ENCODE measurements around the gene BICD1.

Gene BICD1

DNA sequence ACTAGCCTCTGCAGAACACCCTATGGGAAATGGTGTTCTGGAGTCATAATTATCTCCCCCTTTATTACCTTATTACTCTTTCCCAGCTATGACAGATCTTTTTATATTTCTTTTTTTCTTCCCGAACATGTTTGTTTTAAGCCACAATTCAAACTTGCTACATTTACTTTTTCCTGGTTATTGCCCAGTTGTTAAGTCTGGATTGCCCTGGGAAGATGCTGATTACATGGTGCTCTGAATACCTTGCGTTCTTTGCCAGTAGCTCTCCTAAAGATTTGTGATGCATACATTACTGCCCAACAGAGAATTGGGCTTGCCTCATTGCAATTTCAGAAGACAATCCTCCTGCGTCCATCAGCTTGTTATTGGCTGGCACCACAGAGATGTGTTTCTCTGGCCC is 174.5 kb downstream of the BICD1 start:
- DNase-seq (ENCODE audit: low read depth in 2 of 2), result no peak

DNA sequence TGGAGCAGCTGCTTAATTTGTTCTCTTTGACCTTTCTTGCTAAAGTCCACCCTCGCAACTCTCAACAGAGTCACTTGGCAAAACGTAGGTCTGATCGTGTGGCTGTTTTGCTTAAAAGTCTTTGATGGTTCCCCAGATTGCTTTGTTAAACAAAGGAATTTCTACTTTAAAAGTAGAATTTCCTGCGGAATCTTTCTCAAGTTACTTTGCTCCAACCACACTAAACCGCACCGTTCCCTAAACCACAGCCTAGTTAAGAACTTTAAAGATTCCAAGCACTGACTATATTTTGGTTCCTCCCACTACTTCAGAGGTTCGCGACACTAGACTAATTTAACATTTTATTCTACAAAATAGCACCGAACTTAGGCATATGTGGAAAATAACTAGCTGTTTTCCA is 177.9 kb downstream of the BICD1 start:
- DNase-seq (ENCODE audit: low read depth in 2 of 2), result no peak

DNA sequence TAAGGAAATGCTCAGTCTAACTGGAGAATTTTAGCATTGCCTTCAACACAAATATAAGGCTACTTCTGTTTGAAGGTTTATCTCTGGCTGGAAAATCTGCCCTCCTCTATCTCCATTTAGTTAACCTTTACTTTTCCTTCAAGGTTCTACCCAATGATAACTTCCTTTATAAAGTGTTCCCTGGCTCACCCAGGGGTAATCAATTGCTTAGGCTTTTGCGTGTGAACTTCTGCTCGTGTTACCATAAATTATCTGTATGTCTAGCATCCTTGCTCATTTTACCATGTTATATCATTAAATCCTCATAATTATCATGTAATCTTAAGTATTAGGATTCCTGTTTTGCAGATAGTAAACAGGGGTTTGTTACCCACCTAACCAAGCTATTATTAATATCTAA is 178.4 kb downstream of the BICD1 start:
- no peak for DNase-seq (ENCODE audit: low read depth in 2 of 2)

DNA sequence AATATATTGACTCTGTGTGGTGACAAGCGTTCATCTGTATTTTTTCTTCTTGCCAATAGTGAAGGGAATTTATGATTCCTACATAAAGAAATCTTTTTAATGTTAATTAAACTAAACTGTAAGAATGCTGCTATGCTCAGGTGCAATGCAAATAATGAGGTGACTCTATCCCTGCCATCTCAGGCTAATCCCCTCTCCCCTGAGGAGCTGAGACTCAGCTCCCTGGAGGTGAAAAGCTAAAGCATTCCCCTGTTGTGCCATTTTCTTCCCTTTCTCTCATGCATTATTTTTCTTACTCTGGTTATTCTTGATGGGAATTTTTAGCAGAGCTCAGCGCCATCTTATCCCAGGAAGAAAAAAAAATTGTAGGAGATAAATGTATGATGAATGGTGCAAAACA is 178.8 kb downstream of the BICD1 start:
- no peak for DNase-seq (ENCODE audit: low read depth in 2 of 2)

DNA sequence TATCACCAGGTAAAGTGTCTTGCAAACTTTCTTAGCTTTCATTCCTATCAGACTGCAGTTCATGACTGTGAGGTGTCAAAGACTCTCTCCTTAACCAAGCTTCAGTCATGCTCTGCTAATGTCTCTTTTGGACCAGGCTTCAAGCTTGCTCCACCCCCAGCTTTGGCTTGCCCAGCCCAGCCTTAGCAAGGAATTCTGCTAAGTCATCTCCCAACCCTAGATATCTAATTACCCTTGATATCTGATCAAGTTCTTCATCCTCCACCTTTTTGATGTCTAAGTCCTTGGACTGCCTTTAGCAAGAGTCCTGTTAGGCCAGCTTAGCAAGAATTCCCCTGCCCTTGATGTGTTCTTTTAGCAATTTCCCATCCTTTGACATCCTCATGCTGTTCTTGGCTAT is 183.8 kb downstream of the BICD1 start:
- no peak for DNase-seq (ENCODE audit: low read depth in 2 of 2)

DNA sequence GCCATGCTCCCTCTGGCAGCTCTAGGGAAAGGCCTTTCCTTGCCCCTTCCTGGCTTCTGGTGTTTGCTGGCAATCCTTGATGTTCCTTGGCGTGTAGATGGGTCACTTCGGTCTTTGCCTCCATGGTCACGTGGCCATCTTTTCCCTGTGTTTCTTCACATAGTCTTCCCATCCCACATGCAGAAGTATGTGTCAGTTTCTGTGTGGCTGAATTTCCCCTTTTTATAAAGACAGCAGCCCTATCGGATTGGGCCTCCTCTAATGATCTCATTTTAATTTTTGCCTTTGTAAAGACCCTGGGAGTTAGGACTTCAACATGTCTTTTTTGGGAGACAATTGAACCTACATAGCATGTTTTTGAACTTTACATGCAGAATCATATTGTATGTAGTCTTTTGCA is 185.5 kb downstream of the BICD1 start:
- no peak for DNase-seq (ENCODE audit: low read depth in 2 of 2)

DNA sequence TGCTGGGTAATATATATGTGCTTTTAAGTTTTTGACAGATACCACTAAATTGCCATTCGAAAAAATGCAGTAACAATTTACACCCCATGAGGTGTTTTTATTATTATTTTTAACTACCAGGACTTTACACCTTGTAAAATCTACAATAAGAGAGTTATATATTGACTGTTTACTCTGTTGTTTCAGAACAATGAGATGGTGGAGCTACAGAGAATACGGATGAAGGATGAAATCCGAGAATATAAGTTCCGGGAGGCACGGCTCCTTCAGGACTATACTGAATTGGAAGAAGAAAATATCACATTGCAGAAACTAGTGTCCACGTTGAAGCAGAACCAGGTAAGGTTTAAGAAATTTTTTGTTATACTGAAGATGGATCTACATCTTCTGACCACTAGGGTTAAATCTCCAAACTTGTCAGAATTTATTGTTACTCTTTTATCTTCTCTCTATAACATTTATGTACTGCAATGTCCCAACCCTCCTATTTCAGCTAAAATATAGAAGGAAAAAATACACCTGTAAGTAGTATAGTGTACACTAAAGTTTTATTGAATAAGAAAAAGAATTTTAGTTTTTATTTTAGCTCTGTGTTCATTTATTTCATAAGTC is 187.3 kb downstream of the BICD1 start:
- no peak for DNase-seq (ENCODE audit: low read depth in 2 of 2)

DNA sequence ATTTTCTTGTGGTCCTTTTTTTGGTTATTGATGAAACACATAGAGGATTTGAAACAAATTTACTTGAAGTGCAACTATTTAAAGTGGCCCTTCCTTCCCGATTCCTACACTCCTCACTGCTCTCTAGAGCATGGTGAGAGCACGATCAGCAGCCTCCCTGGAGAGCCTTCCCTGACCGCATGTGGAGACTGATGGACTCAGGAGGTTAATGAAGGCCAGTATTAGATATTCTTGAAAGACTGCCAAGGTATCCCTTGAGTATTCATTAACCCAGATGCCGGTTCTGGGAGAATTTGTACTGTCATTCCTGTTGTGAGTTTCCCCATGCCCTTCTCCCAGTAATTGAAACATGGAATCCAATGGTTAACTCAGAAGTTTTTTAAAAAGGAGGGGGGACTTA is 189.9 kb downstream of the BICD1 start:
- no peak for DNase-seq (ENCODE audit: low read depth in 2 of 2)

DNA sequence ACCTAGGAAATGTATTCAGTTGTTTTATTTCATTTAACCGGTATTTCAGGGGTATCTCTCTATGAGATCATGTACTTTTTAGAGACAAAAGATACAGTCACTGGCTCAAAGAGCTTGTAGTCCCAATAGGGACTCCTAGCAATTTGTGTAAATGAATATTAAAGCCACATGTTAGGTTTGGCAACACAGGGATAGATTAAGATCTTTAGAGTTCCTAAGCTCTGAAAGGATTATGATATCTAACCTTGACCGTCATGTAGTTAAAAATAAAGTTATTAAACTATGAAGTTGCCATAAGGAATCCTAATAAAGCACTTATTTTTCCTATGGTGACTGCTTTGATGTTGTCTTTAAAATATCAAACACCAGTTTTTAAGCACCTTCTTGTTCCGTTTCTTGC is 192.3 kb downstream of the BICD1 start:
- DNase-seq (ENCODE audit: low read depth in 2 of 2), result no peak

DNA sequence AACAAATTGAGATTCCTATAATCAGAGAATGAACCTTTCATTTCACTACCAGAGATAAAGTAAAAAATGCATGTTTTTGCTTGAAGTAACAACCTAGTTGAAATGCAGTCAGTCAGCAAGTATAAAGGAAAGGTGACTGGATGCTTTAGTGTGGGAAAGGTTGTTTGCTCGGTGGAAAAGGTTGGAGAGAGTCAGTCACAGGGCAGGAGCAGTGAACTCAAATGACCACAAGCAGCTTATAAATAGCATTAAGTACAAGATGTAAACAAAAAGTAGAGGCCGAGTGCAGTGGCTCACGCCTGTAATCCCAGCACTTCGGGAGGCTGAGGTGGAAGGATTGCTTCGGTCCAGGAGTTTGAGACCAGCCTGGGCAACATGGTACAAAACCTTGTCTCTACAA is 194.6 kb downstream of the BICD1 start:
- DNase-seq (ENCODE audit: low read depth in 2 of 2), result no peak

DNA sequence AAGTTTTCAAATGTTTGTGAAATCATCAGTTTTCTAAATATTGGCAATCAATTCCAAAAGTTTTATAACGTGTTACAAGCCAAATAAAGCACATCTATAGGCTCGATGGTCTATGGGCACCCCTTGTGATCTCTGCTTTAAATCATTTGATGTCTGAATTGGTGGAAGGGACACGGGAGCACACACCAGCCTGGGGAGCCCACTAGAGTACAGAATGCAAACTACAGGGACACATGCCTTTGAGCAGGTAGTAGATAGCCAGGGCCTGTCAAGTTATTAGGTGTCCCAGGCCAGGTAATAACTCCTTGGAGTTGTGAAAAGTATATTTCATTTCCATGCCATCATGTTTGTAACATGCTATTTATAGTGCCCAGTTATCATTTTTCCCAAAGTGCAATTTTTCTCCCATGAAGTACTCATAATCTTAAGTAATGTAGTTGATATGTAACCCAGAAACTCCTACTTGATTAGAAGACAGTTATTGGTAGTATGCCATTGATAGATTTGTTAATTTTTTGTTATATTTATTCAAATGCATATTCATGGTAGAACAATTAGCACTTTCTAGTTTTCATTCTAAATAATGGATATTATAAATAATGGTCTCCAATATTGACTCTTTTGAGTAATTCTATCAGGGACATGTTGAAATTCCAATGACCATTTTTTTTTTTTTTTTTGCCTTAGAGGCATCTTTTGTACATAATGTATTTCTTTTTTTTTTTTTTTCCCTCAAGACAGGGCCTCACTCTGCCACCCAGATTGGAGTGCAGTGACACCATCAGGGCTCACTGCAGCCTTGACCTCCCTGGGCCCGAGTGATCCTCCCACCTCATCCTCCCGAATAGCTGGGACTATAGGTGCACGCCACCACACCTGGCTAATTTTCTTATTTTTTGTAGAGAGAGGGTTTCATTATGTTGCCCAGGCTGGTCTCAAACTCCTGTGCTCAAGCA is 195.8 kb downstream of the BICD1 start:
- no peak for DNase-seq (ENCODE audit: low read depth in 2 of 2)

DNA sequence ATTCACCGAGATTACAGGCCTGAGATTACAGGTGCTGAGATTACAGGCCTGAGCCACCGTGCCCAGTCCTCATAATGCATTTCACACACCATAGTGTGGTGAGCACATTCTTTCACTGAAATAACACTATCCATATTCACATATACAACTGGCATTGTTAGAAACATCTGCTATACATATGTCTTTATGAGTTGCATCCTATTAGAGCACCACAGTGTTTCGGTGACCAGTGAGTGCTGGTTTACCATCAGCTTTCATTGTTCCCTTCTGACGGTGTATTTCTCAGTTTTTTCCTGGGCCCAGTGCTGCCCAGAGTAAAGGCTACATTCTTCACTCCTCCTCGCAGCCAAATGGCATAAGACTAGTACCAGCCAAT is 196.5 kb downstream of the BICD1 start:
- no peak for DNase-seq (ENCODE audit: low read depth in 2 of 2)

DNA sequence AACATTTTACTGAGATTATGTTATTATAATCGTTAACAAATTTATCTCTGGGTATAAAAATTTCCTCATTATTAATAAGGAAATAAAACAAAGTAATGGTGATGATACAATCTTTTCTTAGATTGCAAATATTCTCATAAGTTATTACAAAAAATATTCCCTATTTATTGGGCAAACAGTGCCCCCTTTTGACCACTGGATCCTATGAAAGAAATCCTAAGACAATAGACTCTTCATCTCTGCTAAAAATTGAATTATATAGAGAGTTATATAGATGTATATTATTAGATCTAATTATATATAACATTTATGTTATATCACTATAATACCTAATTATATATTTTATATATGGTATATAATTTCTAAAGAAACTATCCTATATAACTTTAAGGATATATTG is 198.5 kb downstream of the BICD1 start:
- no peak for DNase-seq (ENCODE audit: low read depth in 2 of 2)

DNA sequence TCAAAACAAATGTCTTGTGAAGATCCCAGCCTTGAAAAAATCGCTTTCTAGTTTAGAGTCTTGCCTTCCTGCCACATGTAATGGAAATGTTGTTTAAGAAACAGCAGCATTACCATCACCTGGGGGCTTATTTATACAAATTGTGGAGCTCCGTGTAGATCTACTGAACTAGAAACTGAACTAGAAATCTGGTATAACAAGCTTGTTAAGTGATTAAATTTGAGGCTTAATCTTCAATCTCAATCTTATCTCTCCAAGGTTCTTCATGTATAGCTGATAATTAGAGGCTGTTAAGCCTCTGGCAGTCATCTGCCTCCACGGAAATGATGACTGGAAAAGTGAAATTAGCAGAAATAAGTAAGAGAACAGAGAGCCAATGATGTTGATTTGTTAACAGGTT is 200.7 kb downstream of the BICD1 start:
- DNase-seq (ENCODE audit: low read depth in 2 of 2), result no peak

DNA sequence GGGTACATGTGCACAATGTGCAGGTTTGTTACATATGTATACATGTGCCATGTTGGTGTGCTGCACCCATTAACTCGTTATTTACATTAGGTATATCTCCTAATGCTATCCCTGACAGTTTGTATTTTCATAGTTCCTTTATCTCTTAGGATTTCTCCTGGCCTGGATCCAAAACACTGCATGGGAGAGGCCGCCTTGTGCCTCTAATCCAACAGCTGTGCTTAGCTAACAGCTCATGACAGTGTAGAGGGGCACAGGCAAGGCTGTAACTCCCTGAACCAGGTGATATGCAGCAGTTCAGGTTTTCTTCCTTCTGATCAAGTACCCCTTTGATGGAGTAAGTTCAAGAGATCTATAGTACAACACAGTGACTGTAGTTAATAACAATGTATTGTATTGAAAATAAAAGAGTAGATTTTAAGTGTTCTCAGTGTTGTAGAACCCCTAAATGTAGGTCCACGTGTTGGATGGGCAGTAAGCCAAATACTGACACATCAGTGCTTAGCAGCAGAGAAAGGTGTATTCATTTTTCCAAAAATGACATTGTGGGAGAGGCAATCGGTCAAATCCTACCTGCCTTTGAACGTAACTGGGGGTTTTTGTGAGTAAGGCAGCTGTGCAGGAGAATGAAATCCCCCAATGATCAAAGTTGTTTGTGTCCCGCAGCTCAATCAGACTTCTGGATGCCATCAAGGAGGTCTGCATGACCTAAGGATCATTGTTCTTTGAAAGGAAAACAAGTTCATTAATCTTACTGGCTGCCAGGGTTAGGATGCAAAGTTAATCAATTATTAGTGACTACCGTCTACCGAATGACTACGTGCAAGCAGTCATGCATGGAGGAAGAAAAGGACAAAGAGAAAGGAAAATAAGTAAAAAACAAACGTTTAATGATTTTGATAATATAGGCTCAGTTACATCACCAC is 203.4 kb downstream of the BICD1 start:
- no peak for DNase-seq (ENCODE audit: low read depth in 2 of 2)

DNA sequence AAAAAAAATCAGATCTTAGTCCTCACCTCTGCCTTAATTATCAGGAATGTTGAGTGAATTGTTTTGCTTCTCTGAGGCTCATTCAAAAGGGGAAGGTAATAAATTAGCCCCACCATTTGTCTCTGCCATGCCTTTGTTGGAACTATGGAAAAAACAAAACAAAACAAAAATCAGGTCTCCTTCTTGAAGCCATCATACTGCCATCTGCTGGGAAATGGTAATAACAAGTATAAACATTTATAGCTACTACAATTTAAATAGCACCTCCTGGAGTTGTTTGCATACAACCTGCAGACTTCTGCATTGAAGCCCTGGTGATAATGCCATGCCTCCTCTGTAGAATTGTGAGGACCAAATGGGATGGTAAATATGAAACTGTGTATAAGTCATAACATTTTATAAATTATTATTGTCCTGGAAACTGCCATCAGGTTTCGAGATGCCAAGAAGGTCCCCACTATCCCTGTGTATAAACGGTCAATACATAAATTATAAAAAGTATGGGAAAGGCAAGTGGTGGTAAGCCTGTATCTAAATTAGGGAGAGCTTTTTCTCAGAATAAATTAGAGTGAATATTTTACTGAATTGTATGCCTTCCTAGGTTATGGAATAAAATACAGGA is 205.5 kb downstream of the BICD1 start:
- DNase-seq (ENCODE audit: low read depth in 2 of 2), result no peak

DNA sequence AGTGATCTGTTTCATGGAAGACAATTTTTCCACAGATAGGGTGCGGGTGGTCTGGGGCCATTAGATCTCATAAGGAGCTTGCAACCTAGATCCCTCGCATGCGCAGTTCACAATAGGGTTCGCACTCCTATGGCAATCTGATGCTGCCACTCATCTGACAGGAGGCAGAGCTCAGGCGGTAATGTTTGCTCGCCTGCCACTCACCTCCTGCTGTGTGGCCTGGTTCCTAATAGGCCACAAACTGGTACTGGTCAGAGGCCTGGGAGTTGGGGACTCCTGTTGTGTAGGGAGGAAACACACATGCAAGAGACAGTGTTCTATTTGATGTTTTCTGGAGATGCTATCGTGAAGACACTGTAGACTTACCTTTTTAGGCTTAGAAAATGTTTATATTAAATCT is 215.7 kb downstream of the BICD1 start:
- DNase-seq (ENCODE audit: low read depth in 2 of 2), result no peak

DNA sequence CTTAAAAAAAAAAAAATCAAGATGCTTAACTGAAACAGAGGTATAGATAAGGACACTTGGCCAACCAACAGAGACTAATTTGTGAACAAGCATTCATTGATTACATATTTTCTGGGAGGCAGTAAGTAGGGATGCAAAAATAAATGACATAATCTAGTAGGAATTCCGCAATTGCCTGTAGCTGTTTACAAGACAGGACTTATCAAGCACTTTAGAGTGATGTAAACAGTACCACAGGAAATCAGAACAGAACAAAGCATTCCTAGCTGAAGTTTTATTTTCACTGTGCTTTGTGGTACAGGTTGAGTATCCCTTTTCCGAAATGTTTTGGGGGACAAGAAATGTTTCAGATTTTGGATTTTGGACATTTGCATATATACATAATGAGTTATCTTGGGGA is 224.5 kb downstream of the BICD1 start:
- no peak for DNase-seq (ENCODE audit: low read depth in 2 of 2)

DNA sequence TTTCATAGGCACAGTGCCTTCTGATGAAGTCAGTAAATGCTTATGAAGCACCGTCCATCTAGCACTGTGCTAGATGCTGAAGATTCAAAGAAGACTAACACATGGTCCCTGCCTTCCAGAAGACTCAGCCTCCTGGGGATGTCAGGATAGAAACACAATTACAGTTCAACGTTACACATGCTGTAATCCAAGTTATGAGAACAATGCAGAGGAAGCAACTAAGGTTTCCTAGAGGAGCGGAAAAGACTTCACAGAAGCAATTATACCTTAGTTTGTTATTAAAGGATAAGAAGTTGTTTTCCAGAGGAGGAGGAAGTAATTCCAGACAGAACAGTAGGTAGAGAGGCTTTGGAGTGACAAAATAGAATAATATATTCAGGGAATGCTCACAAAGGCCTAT is 225.8 kb downstream of the BICD1 start:
- DNase-seq (ENCODE audit: low read depth in 2 of 2), result no peak

DNA sequence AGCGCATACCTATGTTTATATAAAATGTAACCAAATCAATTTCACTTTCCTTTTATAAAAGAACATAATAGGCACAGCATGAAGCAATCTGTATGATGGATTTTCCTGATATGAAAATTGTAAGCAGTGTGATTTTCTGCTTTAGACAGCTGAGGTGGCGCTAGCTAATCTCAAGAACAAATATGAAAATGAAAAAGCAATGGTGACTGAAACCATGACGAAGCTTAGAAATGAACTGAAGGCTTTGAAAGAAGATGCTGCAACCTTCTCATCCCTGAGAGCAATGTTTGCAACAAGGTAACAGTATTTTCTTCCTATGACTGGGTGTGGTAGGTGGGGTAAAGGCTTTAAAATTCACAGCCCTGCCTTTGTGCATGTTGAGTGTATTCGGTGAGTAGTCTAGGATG is 227.7 kb downstream of the BICD1 start:
- no peak for DNase-seq (ENCODE audit: low read depth in 2 of 2)

DNA sequence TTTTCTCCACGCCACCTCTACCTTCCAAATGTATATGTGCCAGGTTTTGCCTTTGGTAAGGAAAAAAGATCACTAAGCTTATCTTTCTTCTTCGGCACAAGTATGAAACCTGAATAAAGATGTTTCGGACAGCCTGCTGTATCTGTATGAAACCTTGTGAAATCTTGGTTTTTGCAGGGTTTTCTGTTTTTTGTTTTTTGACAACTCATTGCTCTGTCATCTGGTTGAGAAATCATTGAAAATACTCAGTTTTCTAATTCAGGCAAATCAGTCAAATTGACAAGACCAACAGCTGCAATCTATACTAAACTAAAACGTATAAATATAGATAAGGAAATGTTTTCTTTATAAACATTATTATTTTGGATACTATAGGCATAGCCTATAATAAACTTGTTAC is 229.6 kb downstream of the BICD1 start:
- no peak for DNase-seq (ENCODE audit: low read depth in 2 of 2)

DNA sequence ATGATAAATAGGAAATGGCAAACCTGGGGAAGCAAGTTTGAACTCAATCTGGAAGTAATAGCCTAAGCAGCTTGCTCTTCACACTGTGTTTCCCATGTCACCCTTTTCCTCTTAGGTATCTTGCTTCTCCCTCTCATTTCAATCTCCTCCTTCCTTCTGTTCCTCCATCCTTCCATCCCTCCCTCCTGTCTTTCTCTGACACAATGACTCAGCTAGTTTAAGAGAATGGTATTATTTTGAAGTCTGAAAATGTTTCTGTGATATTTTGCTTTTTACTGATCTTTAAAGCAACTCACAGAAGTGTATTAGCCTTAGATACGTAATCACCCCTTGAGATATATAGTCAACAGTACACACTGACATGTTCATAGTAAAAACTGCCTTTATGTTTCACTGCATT is 236.8 kb downstream of the BICD1 start:
- no peak for DNase-seq (ENCODE audit: low read depth in 2 of 2)

All from activated CD8-positive, alpha-beta memory T cell treated with anti-CD3 and anti-CD28 coated beads for 4 hours (primary cell).